GM21390 (cell line): ENCODE measurements around the gene AANAT.
"Not testable (repeated sequence)": the region's sequence is repeated elsewhere in the genome, so short reads cannot be mapped to it uniquely, and the experiment has no call there.

Experiments used
- ATAC-seq: cut with Tn5 transposase; IDR thresholded peaks from one replicate; pipeline ENCODE4 v1.9.1; 2021; ENCODE audit not compliant: unreplicated experiment

The AANAT gene

GRCh38 chr17:76502341-76503211, 35.2 kb downstream of the AANAT start:
- ATAC-seq = no peak

- no peak for ATAC-seq
Measured at GRCh38 chr17:76504117-76504516, 36.7 kb downstream of the AANAT start.

DNA sequence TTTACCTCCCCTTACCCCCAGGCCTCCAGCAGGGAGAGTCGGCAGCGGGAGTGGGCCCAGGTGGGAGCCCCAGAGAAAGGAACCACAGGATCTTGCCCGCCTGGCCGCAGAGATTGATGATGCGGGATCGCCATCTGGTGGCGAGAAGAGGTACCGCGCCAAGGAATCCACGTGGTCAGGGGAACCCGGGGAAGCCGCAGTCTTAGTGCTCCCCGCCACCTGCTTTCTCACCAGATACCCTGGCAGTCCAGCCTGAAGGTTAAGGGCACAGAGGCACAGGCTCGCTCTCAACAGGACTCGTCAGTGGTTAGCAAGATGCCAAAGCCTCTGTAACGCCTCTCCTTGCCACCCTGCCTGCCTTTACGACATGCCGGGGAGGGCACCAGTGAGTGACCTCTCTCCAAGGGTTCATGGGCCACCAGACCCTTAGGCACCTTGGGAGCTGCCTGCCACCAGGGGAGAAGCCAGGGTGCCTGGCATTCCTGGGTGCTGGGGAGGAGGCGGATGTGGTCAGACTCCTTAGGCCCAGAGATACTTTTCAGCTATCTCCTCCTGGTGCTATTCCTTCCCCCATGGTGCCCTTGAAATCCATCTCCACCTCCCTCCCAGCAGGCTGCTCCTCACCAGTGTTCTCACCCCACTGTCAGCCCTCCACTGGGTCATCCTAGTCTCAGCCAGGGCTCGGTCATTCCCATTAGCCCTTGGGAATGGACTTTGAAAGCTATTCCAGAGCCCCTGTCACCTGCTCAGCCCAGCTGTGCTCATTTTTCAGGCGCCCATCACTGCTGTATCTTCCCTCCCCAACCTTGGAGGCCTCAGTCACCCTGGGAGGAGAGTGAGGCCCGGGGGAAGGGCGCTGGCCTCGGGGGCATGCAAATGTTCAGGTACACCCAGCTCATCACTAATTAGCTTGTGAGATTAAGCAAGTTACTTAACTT, 39.3 kb downstream of the AANAT start:
- ATAC-seq = no peak

DNA sequence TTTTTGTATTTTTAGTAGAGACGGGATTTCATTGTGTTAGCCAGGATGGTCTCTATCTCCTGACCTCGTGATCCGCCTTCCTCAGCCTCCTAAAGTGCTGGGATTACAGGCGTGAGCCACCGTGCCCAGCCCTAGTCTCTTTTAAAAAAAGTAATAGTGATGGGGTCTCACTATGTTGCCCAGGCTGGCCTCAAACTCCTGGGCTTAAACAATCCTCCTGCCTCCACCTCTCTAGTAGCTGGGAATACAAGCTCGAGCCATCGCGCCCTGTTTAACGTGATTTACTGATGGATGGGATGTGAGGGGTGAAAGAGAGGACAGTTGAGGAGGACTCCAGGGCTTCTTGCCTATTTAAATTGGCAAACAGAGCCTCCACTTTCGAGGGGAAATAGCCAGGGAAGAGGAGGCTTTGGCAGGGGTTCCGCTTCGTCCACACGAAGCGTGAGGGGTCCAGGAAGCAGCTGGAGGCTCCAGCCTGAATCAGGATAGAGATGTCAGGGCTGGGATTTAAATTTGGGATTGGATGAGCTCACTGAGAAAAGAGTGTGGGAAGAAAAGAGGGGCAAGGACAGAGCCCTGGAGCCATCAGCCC, 41.2 kb downstream of the AANAT start:
- ATAC-seq = not testable (repeated sequence)

GRCh38 chr17:76510831-76511244, 43.4 kb downstream of the AANAT start:
- ATAC-seq = no peak

DNA sequence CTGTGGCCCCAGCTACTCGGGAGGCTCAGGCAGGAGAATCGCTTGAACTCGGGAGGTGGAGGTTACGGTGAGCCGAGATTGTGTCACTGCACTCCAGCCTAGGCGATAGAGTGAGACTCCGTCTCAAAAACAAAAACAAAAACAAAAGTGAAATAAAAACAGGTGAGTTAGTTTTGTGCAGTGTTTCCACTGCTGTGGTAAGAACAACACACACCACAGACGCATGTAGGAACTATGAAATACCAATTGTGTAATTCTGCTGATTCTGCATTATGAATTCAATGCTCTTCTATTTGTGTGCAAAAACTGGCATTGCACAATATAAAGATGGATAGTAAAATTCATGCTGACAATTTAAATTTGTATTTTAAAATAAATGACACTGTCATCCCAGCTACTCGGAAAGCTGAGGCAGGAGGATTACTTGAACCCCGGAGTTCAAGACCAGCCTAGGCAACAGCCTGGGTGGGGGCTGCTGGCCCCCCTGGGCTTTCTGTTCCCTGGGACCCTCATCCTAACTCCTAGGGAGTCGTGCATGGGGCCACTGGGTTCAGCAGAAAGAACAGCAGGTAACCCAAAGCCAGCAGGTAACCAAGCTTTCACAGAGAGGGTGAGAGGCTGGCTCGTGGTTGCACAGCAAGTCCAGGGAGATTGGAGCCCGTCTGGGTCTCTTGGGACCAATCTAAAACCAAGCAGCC, 44.4 kb downstream of the AANAT start:
- ATAC-seq = no peak

GRCh38 chr17:76512366-76513305, 45.2 kb downstream of the AANAT start:
- no peak for ATAC-seq

- no peak for ATAC-seq
Measured at GRCh38 chr17:76513306-76513692, 45.9 kb downstream of the AANAT start.

DNA sequence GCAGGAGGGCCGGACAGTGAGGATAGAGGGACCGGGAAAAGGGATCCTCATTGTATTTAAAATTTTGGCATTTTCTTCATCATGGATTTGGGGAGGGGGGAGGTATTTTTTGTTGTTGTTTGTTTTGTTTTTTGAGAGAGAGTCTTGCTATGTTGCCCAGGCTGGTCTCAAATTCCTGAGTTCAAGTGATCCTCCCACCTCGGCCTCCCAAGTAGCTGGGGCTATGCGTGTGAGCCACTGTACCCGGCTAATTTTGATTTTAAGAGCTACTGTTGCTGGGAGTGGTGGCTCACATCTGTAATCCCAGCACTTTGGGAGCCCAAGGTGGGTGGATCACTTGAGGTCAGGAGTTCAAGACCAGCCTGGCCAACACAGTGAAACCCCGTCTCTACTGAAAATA, 47.0 kb downstream of the AANAT start:
- not testable (repeated sequence) for ATAC-seq

DNA sequence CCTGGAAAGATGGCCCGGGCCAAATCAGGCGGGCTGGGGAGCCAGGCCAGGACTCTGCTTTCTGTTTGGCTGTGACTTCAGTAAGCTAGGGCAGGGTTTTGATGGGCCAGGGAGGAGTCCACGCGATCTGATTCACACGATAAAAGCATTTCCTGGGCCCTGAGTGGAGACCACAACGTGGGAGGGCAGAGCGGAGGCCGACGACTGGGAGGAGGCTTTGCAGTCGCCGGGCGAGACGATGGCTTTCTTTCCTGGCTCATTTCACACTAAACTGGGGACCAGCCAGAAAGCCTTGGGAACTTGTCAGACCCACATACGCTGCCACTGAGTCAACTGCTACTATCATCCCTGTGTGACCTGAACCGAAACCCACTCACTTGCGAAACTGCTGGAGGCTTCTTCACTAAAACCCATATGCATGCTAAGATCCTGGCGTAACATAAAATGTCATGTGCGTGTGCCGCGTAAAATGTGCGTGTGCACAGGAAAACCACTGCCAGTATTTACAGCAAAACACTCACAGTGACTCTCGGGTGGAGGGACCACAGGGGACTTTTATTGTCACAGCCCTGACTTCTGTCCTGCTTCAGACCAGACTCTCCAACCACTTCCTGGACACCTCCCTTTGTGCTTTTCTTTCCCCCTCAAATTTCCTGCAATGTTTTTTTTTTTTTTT, 48.0 kb downstream of the AANAT start:
- ATAC-seq = no peak

DNA sequence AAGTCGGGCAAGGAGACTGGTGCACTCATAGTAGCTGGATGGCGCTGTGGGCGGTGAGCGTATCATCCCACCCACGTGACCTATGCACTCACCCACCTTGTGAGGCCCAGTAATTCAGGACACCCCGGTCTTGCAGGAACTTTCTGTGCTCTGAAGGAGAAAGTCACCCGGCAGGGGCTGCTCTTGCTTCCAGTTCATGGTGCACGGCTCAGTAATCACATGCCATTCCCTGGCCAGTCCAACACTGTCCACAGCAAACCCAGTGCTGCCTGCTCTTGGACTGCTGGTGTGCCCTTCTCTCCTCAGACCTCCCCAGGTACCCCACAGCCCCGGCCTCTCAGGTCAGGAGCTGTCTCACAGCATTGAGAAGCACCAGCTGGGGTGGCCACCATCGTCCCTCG, 50.2 kb downstream of the AANAT start:
- ATAC-seq = no peak

- ATAC-seq = no peak
Measured at GRCh38 chr17:76519048-76519966, 51.9 kb downstream of the AANAT start.
